GM12878 (cell line): ENCODE results near the gene PRH2. TPM values are rescaled to one million over a fixed set of nuclear protein-coding genes. Genes with fewer than 3 reads are reported as not detected.

Source experiments
- ATAC-seq: fragments of 200-7000 bp; cut with Tn5 transposase; 3 replicates; pipeline ENCODE4 v1.9.1; 2020; ENCODE audit warnings: mild to moderate bottlenecking, moderate library complexity
- BruUV-seq: library from RNA; stranded (reverse); fragments of 400-500 nt; replicated peaks from 2 replicates; lab custom pipeline; 2021; lab: Mats Ljungman, UMichigan
- CTCF ChIA-PET: fragments of 300-600 bp; sonication (Branson Sonifier 250); formaldehyde crosslinking; extraction: SDS; loops from one replicate; lab custom pipeline; 2021; ENCODE audit warnings: inconsistent platforms; lab: Yijun Ruan, JAX
- POLR2A ChIA-PET: fragments of 350-600 bp; formaldehyde crosslinking; extraction: SDS; loops from one replicate; lab custom pipeline; 2021; ENCODE audit warnings: inconsistent platforms; lab: Charles Lee
- RAD21 ChIA-PET: fragments of 300-600 bp; sonication (Branson Sonifier 250); formaldehyde crosslinking; loops from one replicate; lab custom pipeline; 2023; ENCODE audit warnings: antibody characterized with exemption; ENCODE audit not compliant: unreplicated experiment; lab: Charles Lee
- SMC1A ChIA-PET: fragments of 300-600 bp; sonication (Branson Sonifier 250); formaldehyde crosslinking; loops from one replicate; lab custom pipeline; 2023; ENCODE audit not compliant: unreplicated experiment, uncharacterized antibody; lab: Charles Lee
- DNase-seq: peaks from one replicate; pipeline ENCODE4 v3.0.0-alpha.2; 2011; ENCODE audit warnings: low read depth, low spot score
- FAIRE-seq: peaks from 3 replicates; lab custom pipeline; 2011; peaks lifted over from hg19 to GRCh38; lab: Jason Lieb, UNC
- H2AFZ ChIP-seq: 2 replicates; pipeline ENCODE4 v1.6.0; 2011; ENCODE audit warnings: low read depth, low read length, control low read depth; ENCODE audit not compliant: control insufficient read depth
- H3K27ac ChIP-seq: 2 replicates; pipeline ENCODE4 v1.5.1; 2011; ENCODE audit warnings: control low read depth; ENCODE audit not compliant: control insufficient read depth, insufficient read depth
- H3K27me3 ChIP-seq, 2 experiments: replicated peaks in 1 of 2; 2 replicates each; pipeline versions ENCODE4 v1.6.0 to v1.6.1; 2011; ENCODE audit warnings: low read length in 1 of 2; ENCODE audit not compliant: control insufficient read depth in 2 of 2, insufficient read depth in 2 of 2
- H3K36me3 ChIP-seq, 2 experiments: 2 replicates each; pipeline ENCODE4 v1.5.1; 2011; ENCODE audit warnings: low read length in 1 of 2; ENCODE audit not compliant: control insufficient read depth in 2 of 2, insufficient read depth in 2 of 2
- H3K4me1 ChIP-seq: 2 replicates; pipeline ENCODE4 v1.6.1; 2011; ENCODE audit warnings: mild to moderate bottlenecking, low read length, moderate library complexity, mixed read lengths; ENCODE audit not compliant: control insufficient read depth, insufficient read depth
- H3K4me2 ChIP-seq: 2 replicates; pipeline ENCODE4 v1.6.0; 2011; ENCODE audit warnings: control low read depth; ENCODE audit not compliant: control insufficient read depth, insufficient read depth
- H3K4me3 ChIP-seq: fragments of 200-600 bp; sonication (generic); 2 replicates; pipeline ENCODE4 v1.5.1; 2016
- H3K79me2 ChIP-seq: 2 replicates; pipeline ENCODE4 v1.6.0; 2011; ENCODE audit warnings: low read length; ENCODE audit not compliant: control insufficient read depth, insufficient read depth
- H3K9ac ChIP-seq: 2 replicates; pipeline ENCODE4 v1.8.0; 2011; ENCODE audit warnings: low read length, control low read depth, mixed read lengths; ENCODE audit not compliant: control insufficient read depth, insufficient read depth
- H3K9me3 ChIP-seq: replicated peaks from 3 replicates; pipeline ENCODE4 v1.5.1; 2011; ENCODE audit warnings: mild to moderate bottlenecking, low read length; ENCODE audit not compliant: control insufficient read depth, insufficient read depth
- H4K20me1 ChIP-seq: 2 replicates; pipeline ENCODE4 v1.6.0; 2011; ENCODE audit not compliant: control insufficient read depth, insufficient read depth
- CBX5 ChIP-seq: sonication (generic); IDR thresholded peaks from 2 replicates; pipeline ENCODE4 v1.6.1; 2016; ENCODE audit warnings: low read depth, moderate library complexity, mild to moderate bottlenecking, inconsistent platforms
- KAT2A ChIP-seq: conservative IDR thresholded peaks from 2 replicates; pipeline ENCODE4 v1.6.1; 2011; ENCODE audit warnings: low read depth, low read length; ENCODE audit not compliant: control insufficient read depth
- ZNF274 ChIP-seq: IDR thresholded peaks from one replicate; pipeline ENCODE4 v1.8.0; 2011; ENCODE audit not compliant: insufficient read length, insufficient read depth
- WGBS: methylation state at CpG from one replicate; pipeline ENCODE4 v1.1.6; 2016; ENCODE audit warnings: low lambda C conversion rate; ENCODE audit not compliant: insufficient replicate concordance, insufficient coverage; ENCODE audit errors: missing lambda C conversion rate; 5-methylcytosine and 5-hydroxymethylcytosine counted together
- in situ Hi-C: fragments of 300-500 bp; cut with MboI; formaldehyde crosslinking; loops from 9 replicates; pipeline ENCODE4 v1.14.3; 2018; ENCODE audit warnings: mixed read lengths
- intact Hi-C: fragments of 100-400 bp; cut with micrococcal nuclease; formaldehyde crosslinking; loops from one replicate; pipeline ENCODE4 v1.14.2; 2022; ENCODE audit not compliant: unreplicated experiment
- polyA plus RNA-seq, 11 experiments: library from polyadenylated mRNA; depleted of rRNA in 4 of 11; unstranded in 6 of 11; stranded (reverse) in 5 of 11; fragments of >200 nt; fragmentation: Nextera tagmentation in 4 of 11; fragmentation: Illumina TruSeq in 1 of 11; extraction: Ambion mirVana in 4 of 11; extraction: Trizol in 1 of 11; gene quantifications; 1 replicate in 1 of 11; 2 replicates in 10 of 11; pipeline versions ENCODE4 v1.2.1 to v1.2.3, GENCODE V29; 2011 to 2016; ENCODE audit warnings: inconsistent platforms in 2 of 11, missing spikeins in 2 of 11, low read depth in 1 of 11
- total RNA-seq, 4 experiments: library from RNA; depleted of rRNA in 3 of 4; stranded (reverse); fragments of >200 nt in 3 of 4; fragmentation: Illumina TruSeq in 1 of 4; extraction: Trizol in 1 of 4; gene quantifications; 2 replicates each; pipeline versions ENCODE4 v1.2.1 to v1.2.3, GENCODE V29; 2013 to 2021

The PRH2 gene
- total and polyA plus RNA-seq, 10 of the 15 experiments (the other 5 are each of a cell fraction or from before 2014, with no cell fraction given): 0.14 to 0.50 TPM; not detected in 8

DNA sequence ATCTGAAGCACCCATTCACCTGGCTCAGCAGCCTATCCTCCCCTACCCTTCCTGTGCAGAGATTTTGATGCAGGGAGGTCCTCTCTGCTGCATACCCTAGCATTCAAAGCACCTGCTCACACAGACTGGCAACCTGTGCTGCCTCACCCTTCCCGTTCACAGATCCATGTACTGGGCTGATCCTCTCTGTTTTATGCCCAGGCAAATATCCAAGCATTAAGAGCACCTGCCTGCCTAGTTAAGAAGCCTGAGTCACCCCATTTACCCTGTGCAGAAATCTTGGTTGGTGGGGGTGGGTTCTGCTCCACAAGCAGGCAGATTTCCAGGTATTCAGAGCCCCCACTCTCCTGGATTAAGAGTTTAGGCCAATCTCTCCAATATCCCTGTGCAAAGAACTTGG is 28.1 kb upstream of the PRH2 start:
- intact Hi-C loops (no loop called here), in situ Hi-C loops (no loop called here)
- no peak overlapping the region for H3K4me2 ChIP-seq
- H3K27ac ChIP-seq: no peak overlapping the region
- no peak for FAIRE-seq
- TF ChIP-seq CBX5 (no peak), KAT2A (no peak)
- H4K20me1 ChIP-seq: no peaks in the 10 kb centered on the region
- no peaks in the 10 kb centered on the region for H3K27me3 ChIP-seq
- H3K4me1 ChIP-seq: no peaks in the 10 kb centered on the region
- no peak overlapping the region for H2AFZ ChIP-seq
- 100% methylated on average over 1 of the region's 1 CpG for WGBS
- ChIA-PET POLR2A (no interaction called here), SMC1A (no interaction called here), RAD21 (no interaction called here), CTCF (interaction anchor here (1.3 kb wide), 1 partner anchor 13 kb away, joined by 4 read pairs; no protein-coding TSS in a partner anchor)
- no peaks in the 10 kb centered on the region for H3K36me3 ChIP-seq
- H3K9me3 ChIP-seq: peaks cover 3% of the 10 kb centered on the region; the same call in 2 of the 3 replicates
- no peak for DNase-seq
- no peak overlapping the region for H3K4me3 ChIP-seq
- no peak for ATAC-seq
- no peaks in the 10 kb centered on the region for H3K79me2 ChIP-seq
- H3K9ac ChIP-seq: no peak overlapping the region
- no TSS peak for BruUV-seq

DNA sequence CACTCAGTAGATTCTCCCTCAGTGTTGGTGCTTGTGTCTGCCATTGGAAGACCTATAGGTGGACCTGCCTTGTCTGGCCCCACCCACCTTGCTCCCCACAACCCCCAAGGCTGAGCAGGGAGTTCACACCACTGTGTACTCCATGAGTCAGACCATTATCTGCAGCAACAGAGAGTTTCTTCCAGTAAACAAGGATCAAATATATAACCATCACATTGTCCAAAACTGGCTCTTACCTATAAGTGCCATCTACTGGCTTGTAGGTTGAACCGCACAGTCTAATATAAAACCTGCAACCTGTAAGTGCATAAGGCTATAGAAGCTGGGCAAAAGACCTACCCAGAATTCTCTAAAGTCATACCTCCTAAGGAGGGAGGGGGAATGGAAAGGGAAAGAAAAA is 27.6 kb upstream of the PRH2 start:
- RAD21 ChIA-PET: no interaction called here
- Histone ChIP-seq H3K4me3 (no peak overlapping the region), H3K79me2 (no peaks in the 10 kb centered on the region), H2AFZ (no peak overlapping the region), H3K9ac (no peak overlapping the region), H3K4me1 (no peaks in the 10 kb centered on the region), H3K4me2 (no peak overlapping the region), H3K9me3 (peaks cover 3% of the 10 kb centered on the region; the same call in 2 of the 3 replicates), H3K27ac (no peak overlapping the region), H3K27me3 (no peaks in the 10 kb centered on the region), H4K20me1 (no peaks in the 10 kb centered on the region), H3K36me3 (no peaks in the 10 kb centered on the region; a peak in 1 of 4 replicates)
- no peak for ATAC-seq
- no peak for TF ChIP-seq ZNF274
- BruUV-seq: no TSS peak
- POLR2A ChIA-PET: no interaction called here
- no peak for FAIRE-seq
- in situ Hi-C loops (no loop called here), intact Hi-C loops (no loop called here)
- WGBS: 100% methylated on average over 1 of the region's 1 CpG
- SMC1A ChIA-PET: interaction anchor here (0.5 kb wide), 1 partner anchor 155 kb away, joined by 4 read pairs; no protein-coding TSS in a partner anchor
- CTCF ChIA-PET: interaction anchor here (1.3 kb wide), 1 partner anchor 13 kb away, joined by 4 read pairs; no protein-coding TSS in a partner anchor
- DNase-seq: no peak
